CD4-positive, alpha-beta T cell treated with Interleukin-4 for 4 hours (primary cell): Measurements from ENCODE around the gene POLH.
"Not testable (repeated sequence)": the region's sequence is repeated elsewhere in the genome, so short reads cannot be mapped to it uniquely, and the experiment has no call there.

Experiments
- DNase-seq: peaks from one replicate; pipeline ENCODE4 v3.0.0-alpha.2; 2020

The POLH gene

DNA sequence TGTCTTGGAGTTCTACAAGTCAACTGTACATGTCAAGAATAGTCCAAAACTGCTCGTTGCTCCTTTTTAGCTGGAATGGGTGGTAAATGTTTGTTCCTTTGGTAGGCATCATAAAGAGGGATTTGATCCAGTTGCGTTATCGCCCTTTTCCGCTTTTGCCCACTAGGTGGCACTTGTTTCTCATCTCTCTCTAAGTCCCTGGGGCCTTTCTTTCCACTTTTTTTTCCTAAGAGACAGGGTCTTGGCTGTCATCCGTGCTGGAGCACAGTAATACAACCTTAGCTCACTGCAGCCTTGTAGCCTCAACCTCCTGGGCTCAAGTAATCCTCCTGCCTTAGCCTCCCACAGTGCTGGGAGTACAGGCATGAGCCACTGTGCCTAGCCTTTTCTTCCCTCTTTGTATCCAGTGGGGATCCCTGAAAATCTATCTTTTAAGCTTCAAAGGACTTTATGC is 32.4 kb downstream of the POLH start:
- DNase-seq = peak; percentile 52

- DNase-seq = no peak
Observed at GRCh38 chr6:43608807-43609206, 32.8 kb downstream of the POLH start.

GRCh38 chr6:43609402-43609801 is 33.4 kb downstream of the POLH start:
- no peak for DNase-seq

DNA sequence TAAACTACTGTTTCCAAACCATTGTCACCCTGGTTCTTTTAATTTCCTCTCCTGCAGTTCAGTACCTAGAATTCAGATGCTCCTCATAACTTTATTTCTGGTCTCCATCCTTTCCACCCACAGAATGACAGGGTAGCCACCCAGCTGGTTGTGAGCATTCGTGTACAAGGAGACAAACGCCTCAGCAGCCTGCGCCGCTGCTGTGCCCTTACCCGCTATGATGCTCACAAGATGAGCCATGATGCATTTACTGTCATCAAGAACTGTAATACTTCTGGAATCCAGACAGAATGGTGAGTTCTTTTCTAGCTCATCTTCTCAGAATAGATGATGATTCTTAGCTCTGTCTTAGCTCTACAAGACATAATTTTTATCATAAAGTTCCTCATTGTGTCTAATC is 34.4 kb downstream of the POLH start:
- DNase-seq = no peak

DNA sequence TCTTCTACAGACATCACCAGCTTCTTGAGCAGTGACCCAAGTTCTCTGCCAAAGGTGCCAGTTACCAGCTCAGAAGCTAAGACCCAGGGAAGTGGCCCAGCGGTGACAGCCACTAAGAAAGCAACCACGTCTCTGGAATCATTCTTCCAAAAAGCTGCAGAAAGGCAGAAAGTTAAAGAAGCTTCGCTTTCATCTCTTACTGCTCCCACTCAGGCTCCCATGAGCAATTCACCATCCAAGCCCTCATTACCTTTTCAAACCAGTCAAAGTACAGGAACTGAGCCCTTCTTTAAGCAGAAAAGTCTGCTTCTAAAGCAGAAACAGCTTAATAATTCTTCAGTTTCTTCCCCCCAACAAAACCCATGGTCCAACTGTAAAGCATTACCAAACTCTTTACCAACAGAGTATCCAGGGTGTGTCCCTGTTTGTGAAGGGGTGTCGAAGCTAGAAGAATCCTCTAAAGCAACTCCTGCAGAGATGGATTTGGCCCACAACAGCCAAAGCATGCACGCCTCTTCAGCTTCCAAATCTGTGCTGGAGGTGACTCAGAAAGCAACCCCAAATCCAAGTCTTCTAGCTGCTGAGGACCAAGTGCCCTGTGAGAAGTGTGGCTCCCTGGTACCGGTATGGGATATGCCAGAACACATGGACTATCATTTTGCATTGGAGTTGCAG is 37.9 kb downstream of the POLH start:
- DNase-seq = no peak

DNA sequence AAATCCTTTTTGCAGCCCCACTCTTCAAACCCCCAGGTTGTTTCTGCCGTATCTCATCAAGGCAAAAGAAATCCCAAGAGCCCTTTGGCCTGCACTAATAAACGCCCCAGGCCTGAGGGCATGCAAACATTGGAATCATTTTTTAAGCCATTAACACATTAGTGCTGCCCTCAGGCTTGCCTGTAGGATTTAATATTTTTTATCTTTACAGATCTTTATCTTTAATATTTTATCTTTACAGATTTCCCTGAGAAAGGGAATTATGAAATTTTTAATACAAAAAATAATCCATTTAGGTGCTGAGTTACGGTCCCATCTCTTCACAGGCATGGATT is 38.4 kb downstream of the POLH start:
- DNase-seq = no peak

DNA sequence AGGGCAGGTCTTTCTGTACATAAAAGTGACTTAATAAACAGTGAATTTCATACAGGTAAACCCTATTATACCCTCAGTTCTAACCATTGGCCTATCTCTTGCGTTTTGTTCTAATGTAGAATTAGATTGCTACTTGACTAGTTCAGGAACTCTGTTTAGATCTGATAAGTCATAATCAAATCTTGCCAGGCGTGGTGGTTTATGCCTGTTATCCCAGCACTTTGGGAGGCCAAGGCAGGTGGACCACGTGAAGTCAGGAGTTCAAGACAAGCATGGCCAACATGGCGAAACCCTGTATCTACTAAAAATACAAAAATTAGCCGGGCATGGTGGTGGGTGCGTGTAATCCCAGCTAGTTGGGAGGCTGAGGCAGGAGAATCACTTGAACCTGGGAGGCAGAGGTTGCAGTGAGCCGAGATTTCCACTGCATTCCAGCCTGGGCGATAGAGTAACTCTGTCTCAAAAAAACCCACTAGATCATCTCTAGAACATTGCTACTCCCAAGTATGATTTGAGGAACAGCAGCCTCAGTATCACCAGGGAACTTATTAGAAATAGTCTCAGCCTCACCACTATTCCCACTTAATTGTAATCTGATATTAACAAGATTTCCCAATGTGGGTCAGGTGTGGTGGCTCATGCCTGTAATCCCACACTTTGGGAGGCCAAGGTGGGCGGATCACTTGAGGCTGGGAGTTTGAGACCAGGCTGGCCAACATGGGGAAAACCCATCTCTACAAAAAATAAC is 40.9 kb downstream of the POLH start:
- no peak for DNase-seq

DNA sequence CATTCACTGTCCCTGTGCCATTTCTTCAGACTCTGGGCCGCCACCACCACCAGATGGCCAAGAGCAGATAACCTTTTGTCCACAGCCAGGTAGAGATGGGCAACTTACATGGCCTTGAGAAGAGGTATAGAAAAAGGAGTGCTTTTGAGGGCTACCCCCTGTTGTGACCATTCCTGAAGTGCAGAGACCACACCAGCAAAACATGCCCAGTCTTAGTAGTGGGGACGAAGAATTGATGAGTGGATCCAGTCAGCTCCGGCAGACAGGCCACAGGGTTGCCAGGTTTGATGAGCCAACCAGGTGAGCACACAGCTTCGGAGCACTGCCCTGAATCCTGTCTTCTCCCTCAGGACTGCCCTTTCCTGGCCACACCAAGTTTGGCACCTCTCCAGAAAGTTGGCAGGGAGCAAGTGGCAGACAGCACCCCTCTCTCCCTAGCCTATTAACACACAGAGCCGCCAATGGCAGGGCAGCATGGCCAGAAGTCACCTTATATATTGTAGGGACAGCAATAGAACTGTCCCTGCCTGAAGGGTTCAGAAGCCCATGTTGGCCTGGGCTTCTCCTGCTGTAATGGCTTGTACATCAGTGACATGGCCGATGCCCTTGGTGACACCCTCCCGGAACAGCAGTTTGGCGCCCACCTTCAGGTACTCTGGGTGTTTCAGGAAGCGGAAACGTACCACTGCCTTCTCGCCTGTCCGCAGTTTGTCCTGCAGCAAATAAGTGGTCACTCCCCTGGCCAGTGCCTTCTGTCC is 45.3 kb downstream of the POLH start:
- no peak for DNase-seq

GRCh38 chr6:43621836-43622180 is 45.8 kb downstream of the POLH start:
- DNase-seq = no peak

DNA sequence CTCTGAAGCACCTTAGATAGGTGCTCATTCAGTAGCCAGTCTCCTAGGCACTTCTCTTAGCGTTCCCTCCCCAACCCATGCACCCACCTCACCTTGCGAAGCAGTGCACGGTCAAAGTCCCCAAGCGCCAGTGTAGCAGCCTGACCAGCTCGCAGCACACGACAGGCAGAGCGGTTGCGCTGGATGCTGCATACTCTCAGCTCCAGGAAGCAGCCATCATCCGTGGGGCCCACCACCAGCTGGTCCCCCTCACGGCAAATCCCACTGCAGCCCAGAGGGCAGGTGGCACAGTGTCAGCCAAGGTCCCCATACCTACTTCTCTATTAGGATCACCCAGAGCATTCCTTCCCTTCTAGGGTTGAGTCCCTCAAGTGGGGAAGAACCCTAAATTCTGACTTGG is 46.6 kb downstream of the POLH start:
- DNase-seq = no peak

DNA sequence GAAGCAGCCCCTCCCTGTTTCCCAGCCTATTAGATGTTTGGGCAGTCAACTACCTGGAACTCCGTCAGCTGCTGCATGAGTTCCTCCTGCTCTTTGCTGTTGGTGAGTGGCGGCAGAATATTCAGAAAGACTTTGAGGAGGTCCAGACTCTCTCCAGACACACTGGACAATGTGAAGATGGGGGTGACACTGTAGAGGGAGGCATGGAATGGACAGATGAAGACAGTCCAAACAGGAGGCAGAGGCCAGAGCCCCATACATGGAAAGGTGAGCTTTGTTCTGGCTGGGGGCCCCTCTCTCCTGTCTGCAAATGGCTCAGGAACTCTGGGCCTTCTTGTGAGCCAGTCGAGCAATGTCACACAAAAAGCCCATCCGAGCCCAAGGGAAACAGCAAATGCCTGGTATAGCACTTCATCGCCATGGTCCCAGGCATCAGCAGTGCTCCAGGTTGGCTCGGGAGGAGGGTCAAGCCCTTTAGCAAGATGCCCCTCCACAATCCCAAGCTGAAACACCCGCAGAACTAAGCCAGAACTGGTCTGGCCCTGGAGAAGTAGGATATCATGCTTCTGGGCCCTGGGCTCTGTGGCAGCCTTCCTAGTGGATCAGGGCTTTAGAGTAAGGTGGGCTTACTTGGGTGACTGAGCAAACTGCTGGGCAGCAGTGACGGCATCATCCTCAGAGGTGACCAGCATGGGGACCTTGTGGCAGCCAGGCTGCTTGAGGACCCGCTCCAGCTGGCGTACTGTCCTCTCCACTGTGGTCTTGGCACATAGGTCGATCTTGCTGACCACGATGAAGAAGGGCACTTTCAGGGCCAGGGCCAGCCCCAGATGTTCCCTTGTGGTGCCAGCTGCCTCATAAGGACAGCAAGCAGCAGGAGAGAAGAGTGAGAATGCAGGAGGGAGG is 48.1 kb downstream of the POLH start:
- DNase-seq = no peak

DNA sequence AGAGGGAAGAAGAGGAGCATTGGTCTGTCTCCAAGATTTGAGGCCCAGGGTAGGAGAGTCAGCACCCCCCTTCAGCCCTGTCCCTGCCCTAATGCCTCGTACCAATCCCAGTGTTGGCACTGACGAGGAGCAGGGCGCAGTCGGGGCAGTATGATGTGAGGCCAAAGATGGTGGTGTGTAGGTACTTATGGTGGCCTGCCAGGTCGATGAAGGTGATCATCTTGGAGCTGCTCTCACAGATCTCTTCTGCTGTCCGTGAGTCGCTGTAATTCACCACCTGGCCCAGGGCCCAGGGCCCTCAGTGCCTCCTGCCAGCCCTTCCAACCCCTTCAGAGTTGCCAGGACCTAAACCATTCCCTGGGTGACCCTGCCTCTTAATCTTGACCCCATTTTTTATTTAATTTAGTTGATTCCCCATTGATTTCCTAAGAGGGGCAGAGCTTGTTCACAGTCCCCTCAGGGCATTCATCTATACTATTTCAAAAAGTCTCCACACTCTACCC is 48.9 kb downstream of the POLH start:
- DNase-seq = no peak

DNA sequence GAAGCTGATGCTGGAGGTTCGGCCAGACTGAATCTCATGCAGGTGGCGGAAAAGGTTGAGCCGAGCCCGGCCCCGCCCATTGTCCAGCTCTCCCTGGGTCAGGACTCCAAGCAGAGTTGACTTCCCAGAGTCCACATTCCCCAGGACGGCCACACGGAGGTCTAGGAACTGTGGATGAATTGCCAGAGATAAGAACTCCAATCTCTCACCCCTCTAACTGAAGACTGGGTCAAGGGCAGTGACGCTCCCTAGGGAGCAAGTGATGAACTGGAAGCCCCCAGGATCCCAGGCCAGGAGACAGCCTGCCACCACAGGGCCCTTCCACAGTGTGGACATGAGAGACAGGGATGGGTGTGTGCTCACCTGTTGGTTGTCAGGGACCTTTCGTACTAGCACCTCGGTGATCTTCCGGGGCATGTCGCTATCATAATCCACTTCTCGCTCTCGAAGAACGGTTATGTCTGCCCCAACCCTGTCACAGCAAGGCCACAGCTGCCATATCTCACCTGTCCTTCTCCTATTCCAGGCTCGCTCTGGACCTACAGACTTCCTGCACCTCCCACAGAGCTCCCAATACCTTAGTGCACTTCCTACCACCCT is 49.5 kb downstream of the POLH start:
- no peak for DNase-seq

- DNase-seq = no peak
Observed at GRCh38 chr6:43627008-43627825, 51.2 kb downstream of the POLH start.

GRCh38 chr6:43628393-43629103 is 52.6 kb downstream of the POLH start:
- DNase-seq = peak; percentile 46

- peak; percentile 96 for DNase-seq
Observed at GRCh38 chr6:43629104-43629504, 53.1 kb downstream of the POLH start, which contains the start of gene GTPBP2. TSS of gene GTPBP2 (minus strand) at chr6:43629264. CDS start at chr6:43629162, 102 bp downstream.

DNA sequence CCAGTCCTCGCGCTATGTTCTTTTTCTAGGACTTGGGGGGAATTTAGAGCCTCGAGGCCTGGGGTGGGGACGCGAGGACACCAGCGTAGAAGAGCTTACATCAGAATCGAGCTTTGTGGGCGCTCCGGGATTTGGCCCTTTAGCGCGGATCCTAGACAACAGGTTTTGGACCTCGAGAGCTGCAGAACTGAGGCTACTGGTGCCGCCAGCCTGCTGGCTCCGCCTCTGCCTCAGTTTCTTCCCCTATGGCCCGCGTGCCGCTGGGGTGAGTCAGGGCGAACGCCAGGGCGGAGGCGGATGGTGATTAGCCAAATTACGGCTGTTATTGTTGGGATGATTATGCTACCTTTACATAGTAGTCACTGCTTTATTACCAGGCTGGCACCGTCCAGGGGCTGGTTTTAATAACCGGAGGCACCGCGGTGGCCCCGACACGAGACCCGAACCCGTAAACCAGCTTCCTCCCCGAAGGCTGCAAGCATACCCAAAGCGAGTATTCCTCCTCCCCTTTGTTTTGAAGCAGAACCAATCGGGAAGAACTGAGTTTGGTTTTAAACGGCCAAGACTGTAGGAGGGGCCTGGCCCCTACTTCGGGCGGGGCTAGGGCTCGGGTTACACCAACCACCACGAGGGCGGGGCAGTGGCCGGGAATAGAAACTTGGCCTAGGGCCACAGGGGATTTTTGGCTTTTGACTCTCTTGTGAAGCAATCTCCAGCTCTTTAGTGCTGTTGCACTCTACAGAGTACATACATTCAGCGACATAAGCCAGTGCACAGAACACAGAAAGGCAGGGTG is 53.7 kb downstream of the POLH start:
- DNase-seq = peak; percentile 95

GRCh38 chr6:43630980-43631619 is 55.1 kb downstream of the POLH start:
- no peak for DNase-seq

DNA sequence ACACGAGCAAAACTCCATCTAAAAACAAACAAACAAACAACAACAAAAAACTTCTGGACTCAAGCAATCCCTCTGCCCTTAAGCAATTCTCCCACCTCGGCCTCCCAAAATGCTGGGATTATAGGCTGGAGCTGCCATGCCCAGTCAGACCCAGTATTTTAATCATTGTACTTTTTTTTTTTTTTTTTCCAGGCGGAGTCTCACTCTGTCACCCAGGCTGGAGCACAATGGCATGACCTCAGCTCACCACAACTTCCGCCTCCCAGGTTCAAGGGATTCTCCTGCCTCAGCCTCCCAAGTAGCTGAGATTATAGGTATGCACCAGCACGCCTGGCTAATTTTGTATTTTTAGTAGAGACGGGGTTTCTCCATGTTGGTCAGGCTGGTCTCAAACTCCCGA is 57.0 kb downstream of the POLH start:
- DNase-seq = not testable (repeated sequence)
